Kasumi-1 (cell line): ENCODE results near the gene ZBTB49.
A peak's percentile ranks its signal among the peaks of the same experiment; 100 is the strongest.
"Not testable (repeated sequence)": the region's sequence is repeated elsewhere in the genome, so short reads cannot be mapped to it uniquely, and the experiment has no call there.

Experiments used
- DNase-seq, 2 experiments: peaks; one replicate each; lab custom pipeline; 2025; lab: John Stamatoyannopoulos, UW

ZBTB49 gene

DNA sequence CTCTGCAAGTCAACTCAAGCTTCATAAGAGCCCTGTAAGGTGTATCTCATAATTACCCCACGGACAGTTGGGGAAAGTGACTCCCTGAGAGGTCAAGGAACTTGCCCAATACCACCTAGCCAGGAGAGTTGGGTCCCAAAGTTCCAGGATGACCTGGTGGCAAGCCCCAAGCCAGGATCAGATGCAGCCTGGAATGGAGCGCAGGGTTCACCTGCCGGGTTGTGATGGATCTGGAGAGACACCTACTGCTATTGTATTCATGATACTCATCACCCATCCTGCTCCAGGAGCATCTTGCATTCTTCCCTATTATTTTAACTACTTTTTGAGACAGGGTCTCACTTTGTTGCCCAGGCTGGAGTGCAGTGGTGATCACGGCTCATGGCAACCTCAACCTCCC, 36.1 kb downstream of the ZBTB49 start:
- DNase-seq: no peak

DNA sequence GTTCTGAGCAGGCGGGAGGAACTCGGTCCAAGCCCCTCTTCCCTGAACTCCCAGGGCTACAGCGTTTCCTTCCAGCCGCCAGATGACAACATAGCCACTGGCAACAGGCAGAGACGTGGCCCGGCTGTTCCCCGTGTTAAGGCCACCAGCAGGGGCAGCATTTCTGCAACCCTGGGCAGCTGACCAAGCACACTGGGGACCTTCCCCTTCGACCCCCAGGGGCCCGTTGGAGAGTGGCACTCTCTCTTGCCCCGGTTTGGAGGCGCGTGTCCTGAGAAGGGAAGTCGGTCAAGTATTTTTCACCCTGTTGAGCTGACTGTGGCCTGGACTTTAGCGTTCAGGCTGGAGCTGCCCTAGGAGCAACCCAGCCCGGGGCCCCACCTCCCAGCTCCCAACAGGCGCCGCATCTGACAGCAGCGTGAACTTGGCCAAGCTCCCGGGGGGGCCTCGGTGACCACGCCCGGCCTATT, 37.6 kb downstream of the ZBTB49 start:
- no peak for DNase-seq

DNA sequence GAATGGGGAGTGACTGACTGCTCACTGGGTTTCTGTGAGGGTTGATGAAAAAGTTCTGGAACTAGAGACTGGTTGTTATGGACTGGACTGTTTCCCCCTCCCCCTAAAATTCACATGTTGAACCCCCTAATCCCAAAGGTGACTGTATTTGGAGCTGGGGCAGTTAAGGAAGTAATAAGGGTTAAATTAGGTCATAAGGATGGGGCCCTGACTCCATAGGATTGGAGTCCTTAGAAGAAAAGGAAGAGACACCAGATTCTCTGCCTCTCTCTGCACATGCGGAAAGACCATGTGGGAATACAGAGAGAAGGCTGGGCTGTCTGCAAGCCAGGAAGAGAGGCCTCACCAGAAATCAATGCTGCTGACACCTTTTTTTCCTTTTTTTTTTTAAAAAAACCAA, 38.2 kb downstream of the ZBTB49 start:
- DNase-seq: no peak

DNA sequence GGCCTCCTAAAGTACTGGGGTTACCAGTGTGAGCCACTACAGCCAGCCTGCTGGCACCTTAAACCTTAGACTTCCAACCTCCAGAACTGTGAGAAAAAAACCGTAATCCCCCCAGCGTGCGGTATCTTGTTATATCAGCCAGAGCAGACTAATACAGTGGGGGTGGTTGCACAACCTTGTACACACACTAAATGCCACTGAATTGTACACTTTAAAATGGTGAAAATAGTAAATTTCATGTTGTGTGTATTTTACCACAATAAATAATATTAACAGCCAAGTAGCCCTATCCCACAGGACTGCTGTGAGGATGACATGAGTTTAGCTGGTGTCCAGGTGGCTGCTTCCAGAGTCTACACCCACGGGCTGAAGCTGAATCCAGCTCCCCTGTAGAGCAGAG, 38.8 kb downstream of the ZBTB49 start:
- no peak for DNase-seq

DNA sequence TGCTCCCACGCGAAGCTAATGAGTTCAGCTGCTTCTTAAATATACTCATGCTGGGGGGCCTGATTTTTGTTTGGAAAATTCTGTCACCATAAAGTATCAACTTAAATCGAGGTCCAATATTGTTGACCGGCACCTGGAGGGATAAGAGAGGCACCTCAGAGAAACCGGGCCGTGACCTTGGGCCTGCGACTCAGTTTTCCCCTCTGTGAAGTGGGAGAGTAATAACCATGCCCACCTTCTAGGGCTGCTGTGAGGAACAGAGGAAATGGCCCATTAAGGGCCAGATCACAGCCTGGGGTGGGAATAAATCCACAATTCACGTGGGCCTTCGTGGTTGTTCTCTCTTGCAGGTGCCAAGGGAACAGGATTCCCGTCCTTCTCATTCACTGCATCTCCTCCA, 39.4 kb downstream of the ZBTB49 start:
- DNase-seq: no peak

DNA sequence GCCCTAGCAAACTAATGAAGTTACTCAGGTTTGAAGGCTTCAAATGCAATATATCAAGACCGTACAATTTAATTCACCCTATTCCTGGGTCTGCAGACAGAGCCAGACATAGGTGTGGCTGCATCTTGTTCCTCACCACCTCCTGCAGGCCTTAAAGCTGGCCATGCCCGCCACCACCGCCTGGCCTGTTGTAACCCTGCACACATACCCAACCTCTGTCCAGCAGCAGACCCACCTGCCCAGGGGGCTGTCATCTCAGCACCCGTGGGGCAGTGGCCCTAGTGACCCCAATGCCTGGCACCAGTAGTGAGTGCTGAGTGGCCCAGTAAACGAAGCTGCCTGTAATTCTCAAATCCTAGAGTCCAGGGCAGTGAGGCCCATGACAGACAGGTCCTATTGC, 40.7 kb downstream of the ZBTB49 start:
- DNase-seq: no peak

DNA sequence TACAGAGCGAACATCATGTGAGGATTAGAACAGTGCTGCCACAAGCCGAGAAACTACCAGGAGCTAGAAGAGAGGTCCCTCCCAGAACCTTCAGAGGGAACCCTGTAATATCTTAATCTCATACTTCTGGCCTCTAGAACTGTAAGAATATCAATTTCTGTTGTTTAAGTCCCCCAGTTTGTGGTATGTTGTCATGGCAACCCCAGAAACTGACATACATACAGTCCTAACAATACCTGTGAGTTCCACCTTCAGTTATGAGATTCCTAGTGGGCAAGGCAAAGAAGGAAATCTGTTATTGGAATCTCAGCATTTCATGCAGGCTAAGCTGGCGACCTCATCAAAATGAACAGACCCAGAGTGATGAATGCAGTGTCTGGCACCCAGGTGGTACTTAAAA, 42.5 kb downstream of the ZBTB49 start:
- no peak for DNase-seq

DNA sequence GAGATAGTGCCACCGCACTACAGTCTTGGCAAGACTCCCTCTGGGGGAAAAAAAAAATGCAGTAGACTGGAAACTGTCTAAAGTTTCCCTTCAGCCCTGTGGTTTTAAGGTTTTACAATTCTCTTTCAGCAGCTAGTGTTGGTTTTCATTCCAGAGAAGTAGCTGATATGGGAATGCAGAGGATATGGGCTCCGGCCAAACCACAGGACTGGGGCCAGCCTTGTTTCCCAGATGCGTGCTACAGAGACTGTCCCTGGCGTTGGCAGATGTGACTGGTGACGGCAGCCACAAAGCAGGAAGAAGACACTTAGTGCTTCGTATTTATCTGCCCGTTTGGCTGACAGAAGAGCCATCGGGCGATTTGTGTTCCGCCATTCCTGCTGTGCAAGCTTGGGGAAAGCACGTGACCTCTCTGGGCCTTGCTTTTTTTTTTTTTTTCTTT, 43.2 kb downstream of the ZBTB49 start:
- no peak for DNase-seq

DNA sequence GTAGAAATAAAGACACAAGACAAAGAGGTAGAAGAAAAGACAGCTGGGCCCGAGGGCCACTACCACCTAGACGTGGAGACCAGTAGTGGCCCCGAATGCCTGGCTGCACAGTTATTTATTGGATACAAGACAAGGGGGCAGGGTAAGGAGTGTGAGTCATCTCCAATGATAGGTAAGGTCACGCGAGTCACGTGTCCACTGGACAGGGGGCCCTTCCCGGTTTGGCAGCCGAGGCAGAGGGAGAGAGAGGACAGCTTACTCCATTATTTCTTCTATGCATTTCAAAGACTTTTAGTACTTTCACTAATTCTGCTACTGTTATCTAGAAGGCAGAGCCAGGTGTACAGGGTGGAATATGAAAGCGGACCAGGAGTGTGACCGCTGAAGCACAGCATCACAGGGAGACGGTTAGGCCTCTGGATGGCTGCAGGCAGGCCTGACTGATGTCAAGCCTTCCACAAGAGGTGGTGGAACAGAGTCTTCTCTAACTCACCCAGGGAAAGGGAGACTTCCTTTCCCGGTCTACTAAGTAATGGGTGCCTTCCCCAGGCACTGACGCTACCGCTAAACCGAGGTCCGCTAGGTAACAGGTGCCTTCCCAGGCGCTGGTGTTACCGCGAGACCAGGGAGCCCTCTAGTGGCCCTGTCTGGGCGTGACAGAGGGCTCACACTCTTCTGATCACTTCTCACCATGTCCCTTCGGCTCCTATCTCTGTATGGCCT, 44.9 kb downstream of the ZBTB49 start:
- DNase-seq: peak; percentile 38 to 54

DNA sequence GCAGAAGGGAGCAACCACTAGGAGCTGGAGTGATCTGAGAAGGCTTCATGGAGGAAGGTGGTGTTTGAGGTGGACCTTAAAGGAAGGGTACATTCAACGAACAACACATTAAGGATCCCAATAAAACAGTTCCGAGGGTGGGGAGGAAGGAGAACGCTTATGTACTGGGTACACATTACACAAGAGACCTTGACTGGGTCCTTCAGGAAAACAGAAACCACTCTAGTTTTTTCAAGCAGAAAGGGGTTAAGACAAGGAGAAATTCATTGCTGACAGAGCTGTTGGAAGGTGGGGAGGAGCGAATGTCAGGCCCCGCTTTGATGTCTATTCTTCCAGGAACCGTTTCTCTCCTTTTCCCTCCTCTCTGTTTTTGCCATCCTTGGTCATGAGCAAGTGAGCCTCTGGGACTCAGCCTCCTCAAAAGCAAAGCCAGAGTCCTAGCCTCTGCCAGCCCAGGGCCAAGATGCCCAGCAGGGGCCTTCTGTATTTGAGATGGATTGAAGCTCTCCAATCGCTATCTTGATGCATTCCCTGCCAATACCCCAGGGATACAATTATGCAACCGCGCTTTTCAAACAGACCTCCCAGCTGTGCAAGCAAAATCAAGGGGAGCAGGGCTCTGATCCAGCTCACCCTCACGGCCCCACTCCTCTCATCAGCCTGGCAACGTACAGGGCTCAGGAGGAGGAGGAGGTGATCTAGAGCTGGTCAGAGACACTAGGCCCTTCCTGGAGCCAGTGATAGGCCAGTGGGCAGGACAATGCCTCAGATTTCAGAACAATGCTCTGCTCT, 48.4 kb downstream of the ZBTB49 start:
- no peak for DNase-seq

DNA sequence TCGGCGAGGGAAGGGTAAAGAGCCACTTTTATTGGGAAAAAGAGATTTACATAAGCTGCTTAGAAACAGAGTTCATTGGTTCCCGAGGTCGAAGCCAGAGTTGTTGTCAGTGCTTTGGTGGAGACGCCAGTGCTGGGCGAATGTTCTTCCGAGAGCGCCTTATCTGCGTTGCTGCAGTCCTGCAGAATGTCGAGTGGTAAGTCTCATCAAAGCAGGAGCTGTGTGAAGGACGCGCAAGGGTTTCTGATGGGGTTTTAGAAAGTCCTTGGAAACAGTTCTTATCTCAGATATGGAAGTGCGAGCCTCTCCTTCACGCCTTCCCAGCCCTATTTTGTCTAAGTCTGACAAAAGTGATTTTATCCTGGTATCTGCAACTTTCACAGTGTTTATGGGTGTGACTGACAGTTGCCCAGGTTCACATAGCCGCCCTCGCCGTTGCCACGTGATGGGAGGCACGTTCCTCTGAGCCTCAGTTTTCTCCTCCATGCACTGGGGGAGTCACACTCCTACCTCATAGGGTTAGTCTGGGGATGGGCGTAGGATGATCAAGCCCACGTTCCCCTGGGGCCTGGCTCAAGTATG, 49.5 kb downstream of the ZBTB49 start:
- DNase-seq: no peak

DNA sequence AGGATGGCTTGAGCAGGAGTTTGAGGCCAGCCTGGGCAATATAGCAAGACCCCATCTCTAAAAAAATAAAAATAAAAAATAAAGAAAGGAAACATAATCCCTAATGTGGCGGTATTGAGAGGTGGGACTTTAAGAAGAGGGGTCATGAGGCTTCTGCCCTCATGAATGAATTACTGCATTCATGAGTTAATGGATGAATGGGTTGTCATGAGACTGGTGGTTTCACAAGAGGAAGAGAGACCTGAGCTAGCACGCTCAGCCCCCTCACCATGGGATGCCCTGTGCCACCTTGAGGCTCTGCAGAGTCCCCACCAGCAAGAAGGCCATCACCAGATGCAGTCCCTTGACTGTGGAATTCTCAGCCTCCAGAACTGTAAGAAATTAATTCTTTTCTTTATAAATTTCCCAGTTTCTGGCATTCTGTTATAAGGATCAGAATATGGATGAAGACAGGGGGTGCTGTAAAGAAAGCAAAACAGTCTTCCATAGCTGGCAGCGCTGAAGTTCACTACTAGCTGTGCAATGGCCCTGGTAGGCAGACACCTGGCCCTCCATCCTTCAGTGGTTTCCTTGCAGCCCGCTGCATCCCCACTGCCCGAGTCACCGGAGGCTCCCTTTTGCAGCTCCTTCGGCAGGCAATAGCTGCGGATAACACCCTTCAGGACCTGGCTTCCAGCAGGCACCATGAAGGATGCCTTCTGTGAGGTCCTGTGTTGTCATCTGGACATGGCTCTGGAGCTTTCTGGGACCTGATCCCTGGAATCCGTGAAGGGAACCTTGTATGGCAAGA, 52.0 kb downstream of the ZBTB49 start:
- no peak for DNase-seq

DNA sequence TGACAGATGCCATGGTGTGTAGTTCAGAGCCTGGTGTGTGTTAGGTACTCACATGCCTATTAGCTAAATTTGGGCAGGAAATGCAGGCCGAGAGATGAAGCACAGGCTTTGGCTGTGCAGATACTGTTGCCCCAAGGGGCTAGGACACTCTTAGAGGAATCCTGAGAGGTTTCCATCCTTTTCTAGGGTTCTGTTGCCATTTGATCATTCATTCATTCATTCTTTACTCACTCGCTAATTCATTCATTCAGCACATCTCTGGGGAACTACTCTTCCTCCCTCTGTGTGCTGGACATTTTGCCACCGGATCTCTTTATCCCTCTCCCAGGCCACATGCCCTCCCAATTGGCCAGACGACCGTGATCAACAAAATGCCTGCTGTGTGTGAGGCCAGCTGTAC, 53.0 kb downstream of the ZBTB49 start:
- DNase-seq: no peak

DNA sequence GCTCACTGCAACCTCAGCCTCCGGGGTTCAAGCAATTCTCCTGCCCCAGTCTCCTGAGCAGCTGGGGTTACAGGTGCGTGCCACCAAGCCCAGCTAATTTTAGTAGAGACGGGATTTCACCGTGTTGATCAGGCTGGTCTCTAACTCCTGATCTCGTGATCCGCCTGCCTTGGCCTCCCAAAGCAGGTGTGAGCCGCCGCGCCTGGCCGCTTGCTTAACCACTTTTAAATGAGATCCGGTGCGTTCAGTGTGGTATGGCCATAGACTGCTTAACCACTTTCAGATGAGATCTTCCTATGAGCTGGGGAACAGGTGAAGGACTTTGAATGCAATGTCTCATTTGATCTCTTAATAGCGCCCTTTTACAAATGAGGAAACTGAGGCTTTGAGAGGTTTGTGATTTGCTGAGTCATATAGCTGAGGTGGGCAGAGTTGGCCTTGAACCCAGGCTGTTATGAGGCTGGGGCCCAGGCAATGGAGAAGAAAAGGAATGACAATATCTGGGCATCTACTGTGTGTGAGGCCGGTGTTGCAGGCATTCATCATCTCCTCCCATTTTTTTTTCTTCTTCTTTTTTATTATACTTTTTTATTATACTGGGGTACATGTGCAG, 55.0 kb downstream of the ZBTB49 start:
- DNase-seq: no peak

DNA sequence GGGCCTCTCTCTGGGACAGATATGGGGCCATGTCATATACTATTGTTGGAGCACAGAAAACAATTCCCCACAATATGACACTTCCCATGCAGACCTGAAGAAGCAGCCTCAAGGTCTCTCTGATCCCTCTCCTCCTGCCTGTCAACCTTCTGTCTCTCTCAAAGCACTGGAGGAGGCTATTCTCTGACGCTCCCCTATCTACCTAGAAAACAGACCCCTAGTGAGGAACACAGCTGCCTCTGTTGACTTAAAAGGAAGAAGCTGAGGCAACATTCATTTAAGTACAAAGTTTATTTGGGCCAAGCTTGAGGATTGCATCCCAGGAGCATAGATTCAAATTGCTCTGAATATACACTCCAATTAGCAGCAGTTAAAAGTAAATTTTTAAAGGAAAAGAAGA, 57.5 kb downstream of the ZBTB49 start:
- DNase-seq: no peak

DNA sequence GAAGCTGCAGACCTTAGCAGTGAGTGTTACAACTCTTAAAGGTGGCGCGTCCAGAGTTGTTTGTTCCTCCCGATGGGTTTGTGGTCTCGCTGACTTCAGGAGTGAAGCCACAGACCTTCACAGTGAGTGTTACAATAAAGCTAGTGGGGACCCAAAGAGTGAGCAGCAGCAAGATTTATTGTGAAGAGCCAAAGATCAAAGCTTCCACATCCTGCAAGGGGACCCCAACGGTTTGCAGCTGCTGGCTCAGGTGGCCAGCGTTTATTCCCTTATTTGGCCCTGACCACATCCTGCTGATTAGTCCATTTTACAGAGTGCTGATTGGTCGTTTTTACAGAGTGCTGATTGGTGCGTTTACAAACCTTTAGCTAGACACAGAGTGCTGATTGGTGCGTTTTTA, 58.5 kb downstream of the ZBTB49 start:
- not testable (repeated sequence) for DNase-seq

DNA sequence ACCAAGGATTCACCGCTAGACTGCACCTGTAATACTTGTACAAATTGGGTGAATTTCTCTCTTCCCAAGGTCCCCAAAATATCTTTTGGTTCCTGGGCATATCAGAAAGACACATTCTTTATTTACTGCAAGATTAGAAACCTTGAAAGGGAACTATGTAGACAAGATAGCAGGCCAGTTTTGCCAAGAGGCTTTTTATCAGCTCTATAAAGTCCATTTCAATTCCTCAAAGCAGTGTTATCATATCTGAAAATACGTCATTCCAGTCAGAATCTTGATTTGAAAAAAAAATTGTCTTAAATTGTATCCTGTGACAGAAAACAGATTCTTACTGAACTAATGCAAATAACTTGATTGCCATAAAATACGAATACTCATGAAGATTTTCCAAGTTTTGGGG, 59.8 kb downstream of the ZBTB49 start:
- DNase-seq: no peak

DNA sequence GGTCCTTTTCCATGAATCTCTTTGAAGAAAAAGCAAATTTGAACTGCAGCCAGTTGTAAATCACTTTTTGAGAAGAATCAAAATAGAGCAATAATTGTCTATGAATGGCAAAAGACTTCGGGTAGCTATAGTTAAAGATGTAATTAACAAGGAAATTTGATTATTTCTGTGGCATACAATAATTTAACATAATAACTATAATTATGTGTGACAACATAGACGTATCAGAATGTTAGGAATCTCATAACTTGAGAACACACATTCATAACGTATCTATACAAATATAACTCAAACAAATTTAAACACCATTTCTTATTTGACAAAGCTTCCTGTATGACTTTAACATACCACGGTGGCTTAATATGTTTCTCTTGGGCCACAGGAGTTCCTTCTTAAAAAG, 60.9 kb downstream of the ZBTB49 start:
- DNase-seq: no peak

DNA sequence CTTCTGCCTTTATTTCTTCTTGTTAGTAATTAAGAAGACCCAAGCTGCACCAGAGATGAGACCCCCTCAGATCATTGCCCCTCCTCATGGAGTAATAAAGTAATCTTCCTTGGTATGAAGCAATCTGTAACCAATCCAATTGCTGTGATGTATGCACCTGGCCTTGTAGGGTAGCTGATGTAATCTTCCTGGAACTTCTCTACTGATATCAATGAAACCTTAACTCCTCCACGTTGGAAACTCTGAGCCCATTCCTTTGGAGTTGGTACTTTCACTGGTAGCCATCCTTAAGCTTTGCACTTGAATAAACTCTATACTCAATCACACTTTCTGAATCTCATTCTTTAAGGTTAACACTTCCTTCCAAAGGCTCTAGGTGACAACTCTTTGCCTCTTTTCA, 65.3 kb downstream of the ZBTB49 start:
- no peak for DNase-seq

DNA sequence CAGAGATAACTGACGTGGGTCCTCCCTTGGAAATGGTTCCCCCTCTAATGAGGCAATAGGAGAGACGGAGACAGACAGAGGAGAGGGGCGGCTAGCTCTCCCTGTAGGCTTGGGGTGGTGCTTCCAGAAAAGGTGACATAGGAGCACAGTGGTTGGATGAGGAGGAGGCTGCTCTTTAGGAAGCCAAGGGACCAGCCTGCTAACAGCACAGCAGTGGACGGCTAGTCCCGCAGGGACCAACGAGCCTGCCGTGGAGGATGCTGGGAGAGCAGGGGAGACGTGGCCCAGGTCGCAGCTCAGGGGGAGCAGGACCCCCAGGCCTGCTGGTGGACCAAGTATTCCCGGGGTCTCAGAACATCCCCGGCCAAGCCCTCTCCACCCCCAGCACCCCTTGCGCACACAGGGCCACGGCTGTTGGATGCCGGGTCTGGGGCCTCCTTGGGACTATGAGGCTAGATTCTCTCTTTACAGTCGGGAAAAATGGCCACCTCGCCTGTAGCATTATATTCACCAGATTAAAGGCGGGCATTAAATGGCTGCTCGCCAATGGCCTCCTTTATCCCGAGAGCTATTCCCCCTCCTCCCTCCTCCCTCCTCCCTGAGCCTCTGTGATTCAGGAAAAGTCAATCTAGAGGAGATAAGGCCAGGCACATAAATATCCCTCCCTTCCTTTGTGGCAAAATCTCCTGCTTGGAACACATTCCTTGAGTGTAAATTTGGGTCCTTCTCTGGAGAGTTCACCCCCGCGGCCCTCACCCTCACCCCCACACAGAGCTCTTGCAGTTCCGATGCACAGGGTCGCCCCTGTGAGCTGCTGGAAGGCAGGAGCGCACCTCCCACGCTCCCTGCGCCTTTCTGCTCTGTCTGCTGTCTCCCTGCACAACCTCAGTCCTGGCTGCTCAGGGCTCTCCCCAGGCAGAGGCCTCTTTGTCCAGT, 66.3 kb downstream of the ZBTB49 start:
- no peak for DNase-seq
